ENCODE data around the gene SPON2.

SPON2 gene

DNA sequence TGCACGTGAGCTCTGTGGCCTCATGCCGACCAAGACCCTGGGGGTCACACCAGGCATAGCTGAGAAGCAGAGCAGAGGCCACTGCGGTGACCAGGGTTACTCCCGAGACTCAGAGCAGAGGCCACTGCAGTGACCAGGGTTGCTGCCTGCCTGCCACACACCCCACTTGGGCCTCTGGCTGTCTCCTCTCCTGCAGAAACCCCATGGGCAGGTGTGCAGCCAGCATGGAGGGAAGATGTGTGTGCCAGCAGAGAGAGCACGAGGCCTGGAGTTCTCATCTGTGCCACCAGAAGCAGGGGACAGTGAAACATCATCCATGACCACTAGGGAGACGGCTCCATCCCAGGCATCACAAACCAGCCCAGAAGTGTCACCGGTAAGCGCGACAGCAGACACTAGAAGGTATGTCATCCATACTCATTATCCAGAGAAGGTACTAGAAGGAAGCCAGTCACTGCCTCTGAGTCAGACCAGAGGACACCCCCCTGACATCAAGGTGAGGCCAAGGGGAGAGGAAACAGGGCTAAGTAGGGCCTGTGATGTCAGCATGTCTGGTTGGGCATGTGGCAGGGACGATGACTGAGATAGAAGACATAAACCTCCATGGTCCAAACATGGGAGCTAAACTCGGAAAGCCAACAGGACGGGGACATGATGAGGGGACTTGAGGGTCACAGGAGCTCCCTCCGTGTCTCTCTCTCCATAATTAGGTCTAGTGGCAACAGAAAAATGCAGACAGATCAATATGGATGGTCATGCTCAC is 24.2 kb upstream of the SPON2 start:
- FAIRE-seq = no peak
- DNase-seq (ENCODE audit: extremely low spot score, insufficient read length, low read depth) = no peak

- FAIRE-seq = no peak
- DNase-seq (ENCODE audit: extremely low spot score, insufficient read length, low read depth) = no peak
Observed at GRCh38 chr4:1195891-1196401, 23.6 kb upstream of the SPON2 start.

DNA sequence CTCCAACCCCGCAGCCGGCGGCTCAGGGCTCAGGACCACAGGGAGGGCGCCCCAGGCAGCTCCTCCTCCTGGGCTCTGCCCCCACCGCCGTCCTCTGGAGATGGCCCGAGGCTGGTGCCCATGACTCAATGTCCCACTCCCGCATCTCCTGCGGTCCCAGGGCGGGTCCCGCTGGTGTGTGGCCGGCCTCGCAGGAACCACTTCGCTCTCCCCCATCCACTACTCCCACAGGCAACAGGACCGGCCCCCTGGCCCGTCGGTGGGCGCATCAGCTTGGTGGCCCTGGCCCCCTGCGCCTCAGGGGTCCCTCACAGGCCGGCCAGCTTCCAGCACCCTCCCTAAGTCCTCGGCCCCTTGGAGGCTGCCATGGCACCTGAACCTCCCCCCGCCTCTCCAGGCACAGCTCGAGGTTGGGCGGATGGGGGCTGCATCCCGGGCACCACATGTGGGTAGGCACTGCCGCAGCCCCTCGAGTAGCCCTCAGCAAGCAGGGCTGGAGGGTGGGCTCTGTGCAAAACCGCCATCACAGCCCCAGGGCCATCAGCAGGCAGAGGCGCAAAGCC is 22.8 kb upstream of the SPON2 start:
- DNase-seq (ENCODE audit: extremely low spot score, insufficient read length, low read depth) (no peak), FAIRE-seq (no peak)

DNA sequence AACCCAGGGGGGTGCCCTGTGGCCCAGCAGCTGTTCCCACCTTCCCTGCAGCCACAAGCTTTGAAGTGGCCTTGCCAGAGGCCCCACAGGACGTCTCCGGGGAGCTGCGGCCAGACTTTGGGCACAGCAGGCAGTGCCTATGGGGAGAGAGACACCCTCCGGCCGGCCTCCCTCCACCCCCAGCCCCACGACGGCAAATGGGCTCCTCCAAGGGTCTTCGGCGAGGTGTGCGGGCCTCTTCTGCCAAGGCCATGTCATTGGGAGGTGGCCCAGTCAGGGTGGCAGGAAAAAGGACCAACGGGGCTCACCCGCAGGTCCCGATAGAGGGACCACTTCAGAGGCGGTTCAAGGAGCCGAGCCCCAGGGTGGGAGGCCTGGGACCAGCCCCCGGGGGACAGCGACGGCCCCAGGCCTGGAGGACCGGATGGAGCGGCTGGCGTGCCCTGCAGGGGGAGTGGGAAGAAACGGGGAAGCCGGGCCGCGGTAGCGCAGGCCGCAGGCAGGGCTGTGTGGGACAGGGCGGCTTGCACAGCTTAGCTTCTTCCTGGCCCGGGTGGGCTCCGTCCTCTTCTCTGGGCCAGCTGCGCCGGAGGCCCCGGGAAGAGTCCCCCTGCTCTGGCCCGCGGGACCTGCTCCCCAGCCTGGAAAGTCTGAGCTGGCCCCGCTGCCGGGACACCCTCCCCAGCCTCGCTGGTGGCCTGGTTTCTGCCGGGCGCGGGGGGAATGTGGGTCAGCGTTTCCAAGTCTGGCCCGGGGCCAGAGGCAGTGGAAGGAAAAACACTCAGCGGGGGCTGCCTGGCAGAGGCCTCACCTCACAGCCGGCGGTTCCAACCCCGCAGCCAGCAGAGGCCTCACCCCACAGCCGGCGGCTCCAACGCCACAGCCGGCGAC is 21.9 kb upstream of the SPON2 start:
- DNase-seq (ENCODE audit: extremely low spot score, insufficient read length, low read depth) (no peak), FAIRE-seq (no peak)

DNA sequence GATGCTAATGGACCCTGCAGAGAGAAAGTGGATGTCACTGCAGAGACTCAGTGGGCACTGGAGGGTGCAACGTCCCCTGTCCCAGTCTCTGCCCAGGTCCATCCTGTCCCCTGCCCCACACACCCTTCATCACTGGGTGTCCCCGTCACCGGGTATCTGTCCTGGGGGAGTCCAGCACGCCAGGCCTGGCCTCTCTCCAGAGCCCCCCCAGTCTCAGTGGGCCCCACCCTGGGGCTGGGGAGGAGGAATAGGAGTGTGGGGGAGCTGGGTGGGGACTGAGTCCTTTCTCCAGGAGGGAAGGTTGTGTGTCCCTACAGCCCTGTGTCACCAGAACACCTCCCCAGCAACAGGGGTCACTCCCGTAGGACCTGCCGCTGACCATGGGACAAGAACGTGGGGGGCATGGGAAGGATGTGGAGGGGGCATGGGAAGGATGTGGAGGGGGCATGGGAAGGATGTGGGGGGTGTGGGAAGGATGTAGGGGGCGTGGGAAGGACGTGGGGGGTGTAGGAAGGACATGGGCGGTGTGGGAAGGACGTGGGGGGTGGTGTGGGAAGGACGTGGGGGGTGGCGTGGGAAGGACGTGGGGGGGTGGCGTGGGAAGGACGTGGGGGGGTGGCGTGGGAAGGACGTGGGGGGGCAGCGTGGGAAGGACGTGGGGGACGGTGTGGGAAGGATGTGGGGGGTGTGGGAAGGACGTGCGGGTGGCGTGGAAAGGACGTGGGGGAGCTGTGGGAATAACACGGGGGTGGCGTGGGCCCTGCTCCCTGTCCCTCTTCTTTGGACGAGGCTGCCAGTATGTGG is 21.0 kb upstream of the SPON2 start:
- FAIRE-seq (no peak), DNase-seq (ENCODE audit: extremely low spot score, insufficient read length, low read depth) (no peak)

DNA sequence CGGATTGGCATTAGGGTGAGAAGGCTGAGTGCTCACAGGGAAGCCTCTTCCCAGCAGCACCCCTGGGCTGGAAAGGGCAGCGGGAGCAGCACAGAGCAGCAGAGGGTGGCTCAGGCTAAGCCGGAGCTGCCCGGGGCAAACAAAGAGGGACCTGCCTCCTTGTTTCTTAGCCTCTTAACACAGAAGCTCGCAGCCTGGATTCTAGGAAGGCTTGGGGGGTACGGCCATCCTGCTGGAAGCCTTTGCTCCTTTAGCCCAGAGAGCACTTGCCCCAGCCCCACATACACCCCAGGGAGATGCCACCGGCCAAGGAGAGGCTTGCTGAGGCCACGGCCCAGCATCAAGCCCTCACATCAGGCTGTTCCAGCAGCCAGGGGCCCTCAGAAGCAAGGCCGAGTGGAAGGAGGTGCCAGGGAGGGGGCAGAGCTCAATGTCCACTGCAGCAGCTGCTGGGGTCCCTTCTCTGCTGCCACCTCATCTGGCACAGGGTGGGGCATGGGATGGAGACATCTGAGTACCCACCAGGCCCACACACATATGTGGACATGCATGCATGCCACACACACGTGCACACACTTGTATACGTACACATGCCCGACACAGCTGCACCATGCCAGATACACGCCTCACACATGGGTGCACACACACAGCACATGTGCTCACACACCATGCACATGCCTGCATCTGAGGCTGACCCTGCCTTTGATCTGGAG is 20.3 kb upstream of the SPON2 start:
- no peak for FAIRE-seq
- no peak for DNase-seq (ENCODE audit: extremely low spot score, insufficient read length, low read depth)

DNA sequence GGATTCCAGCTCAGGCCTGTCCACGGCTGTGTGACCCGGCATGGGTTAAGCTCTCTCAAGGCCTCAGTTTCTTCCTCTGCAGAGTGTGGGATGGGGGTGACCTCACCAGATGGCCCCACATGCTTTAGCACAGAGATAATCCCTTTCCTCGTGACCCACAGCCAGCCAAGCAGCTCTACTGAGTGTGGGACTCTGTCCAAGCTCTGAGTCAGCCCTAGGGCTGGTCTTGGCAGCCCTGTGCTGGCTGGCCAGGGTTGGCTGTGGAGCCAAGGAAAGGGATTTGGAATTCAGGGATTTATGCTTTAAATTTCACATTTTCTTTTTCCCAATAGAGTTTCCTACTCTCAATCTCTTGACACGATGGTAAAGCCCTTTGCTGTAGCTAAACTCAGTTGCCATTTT is 19.7 kb upstream of the SPON2 start:
- DNase-seq (ENCODE audit: extremely low spot score, insufficient read length, low read depth) (no peak), FAIRE-seq (no peak)

- FAIRE-seq (no peak), DNase-seq (ENCODE audit: extremely low spot score, insufficient read length, low read depth) (no peak)
Observed at GRCh38 chr4:1191621-1192020, 19.2 kb upstream of the SPON2 start.

DNA sequence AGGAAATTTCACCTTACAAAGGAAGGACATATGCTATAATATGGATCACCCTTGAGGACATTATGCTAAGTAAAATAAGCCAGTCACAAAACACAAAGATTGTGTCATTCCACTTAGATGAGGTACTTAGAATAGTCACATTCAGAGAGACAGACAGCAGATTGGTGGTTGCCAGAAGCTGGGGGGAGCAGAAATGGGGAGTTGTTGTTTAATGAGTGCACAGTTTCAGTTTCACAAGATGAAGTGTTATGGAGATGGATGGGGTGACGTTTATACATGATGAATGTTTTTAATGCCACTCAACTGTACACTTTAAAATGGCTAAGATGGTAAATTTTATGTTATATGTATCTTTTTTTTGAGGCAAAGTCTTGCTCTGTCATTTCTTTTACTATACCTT is 14.8 kb upstream of the SPON2 start:
- FAIRE-seq (peak; percentile 90), DNase-seq (ENCODE audit: extremely low spot score, insufficient read length, low read depth) (no peak)

GRCh38 chr4:1183985-1184773 is 11.8 kb upstream of the SPON2 start:
- DNase-seq (ENCODE audit: extremely low spot score, insufficient read length, low read depth) (no peak), FAIRE-seq (peak; percentile 92)

GRCh38 chr4:1182313-1182712 is 9.9 kb upstream of the SPON2 start:
- FAIRE-seq = no peak
- no peak for DNase-seq (ENCODE audit: extremely low spot score, insufficient read length, low read depth)

DNA sequence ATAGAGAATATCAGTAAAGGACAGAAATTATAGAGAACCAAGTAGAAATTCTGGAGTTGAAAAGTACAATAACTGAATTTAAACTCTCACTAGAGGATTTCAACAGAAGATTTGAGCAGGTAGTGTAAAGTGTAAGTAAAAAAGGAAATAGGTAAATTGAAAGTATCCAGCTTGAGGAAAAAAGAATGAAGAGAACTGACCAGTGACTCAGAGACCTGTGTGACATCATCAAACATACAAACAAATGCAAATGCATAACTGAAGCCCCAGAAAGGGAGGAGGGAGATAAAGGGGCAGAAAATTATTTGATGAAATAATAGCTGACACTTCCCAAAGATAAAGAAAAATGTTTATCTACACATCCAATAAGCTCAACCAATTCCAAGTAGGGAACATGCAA is 8.3 kb upstream of the SPON2 start:
- DNase-seq (ENCODE audit: extremely low spot score, insufficient read length, low read depth) (no peak), FAIRE-seq (no peak)

DNA sequence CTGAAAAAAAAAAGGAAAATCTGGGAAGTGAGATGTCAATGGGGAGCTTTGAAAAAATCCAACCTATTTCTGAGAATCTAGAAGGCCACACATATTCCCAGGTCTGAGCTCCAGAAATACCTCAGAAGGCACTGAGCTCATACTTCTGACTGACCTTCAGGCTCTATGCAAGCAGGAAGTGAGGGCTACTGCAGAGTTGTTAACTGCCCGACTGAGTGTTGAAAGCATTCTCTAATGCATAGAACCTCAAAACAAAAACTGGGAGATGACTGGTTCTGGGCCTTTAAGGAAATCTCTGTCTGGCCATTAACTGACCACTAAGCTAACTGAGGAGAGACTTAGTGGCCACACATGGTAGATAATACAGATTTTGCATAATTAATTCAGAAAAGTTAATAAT is 7.6 kb upstream of the SPON2 start:
- DNase-seq (ENCODE audit: extremely low spot score, insufficient read length, low read depth) = no peak
- no peak for FAIRE-seq

DNA sequence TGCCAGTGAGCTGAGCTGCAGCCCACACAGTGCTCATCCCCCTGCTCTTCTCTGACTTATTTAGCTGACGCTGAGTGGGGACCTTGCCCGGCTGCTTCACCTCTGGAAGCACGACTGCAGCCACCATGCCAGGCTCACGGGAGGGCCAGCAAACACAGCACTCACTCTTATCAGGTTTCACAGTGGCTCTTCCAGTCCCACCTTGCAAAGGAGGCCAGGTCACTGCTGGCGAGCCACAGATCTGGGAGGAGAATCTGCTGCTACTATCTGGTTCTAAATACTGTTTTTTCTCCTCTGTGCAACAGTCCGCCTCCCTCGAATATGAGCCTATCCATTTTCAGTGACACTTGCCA is 6.7 kb upstream of the SPON2 start:
- FAIRE-seq (no peak), DNase-seq (ENCODE audit: extremely low spot score, insufficient read length, low read depth) (no peak)

- DNase-seq (ENCODE audit: extremely low spot score, insufficient read length, low read depth) (no peak), FAIRE-seq (no peak)
Observed at GRCh38 chr4:1178300-1179088, 6.1 kb upstream of the SPON2 start.

GRCh38 chr4:1177274-1178141 is 5.1 kb upstream of the SPON2 start:
- peak; percentile 44 for FAIRE-seq
- no peak for DNase-seq (ENCODE audit: extremely low spot score, insufficient read length, low read depth)

Data from GM18507 (cell line).